Activated T-helper 17 cell treated with anti-CD3 and anti-CD28 coated beads, Interleukin-2, amount 50 U/mL, for 72 hours (primary cell): Measurements from ENCODE around the gene SCRT2. TPM values are rescaled to one million over a fixed set of nuclear protein-coding genes. Genes with fewer than 3 reads are reported as not detected.

ENCODE experiments used
- ATAC-seq: fragments of 150-1000 bp; cut with Tn5 transposase; replicated peaks from 2 replicates; pipeline ENCODE4 v1.10.0; 2021; ENCODE audit warnings: mild to moderate bottlenecking, moderate library complexity
- H3K27ac Mint-ChIP-seq: one replicate; pipeline ENCODE4 v1.8.0; 2022; ENCODE audit warnings: mixed read lengths
- H3K27me3 Mint-ChIP-seq: one replicate; pipeline ENCODE4 v1.8.0; 2022; ENCODE audit warnings: mixed read lengths
- H3K36me3 Mint-ChIP-seq: one replicate; pipeline ENCODE4 v1.8.0; 2022; ENCODE audit warnings: low read depth, mild to moderate bottlenecking, mixed read lengths
- H3K4me1 Mint-ChIP-seq: one replicate; pipeline ENCODE4 v1.8.0; 2022; ENCODE audit warnings: mixed read lengths
- H3K4me3 Mint-ChIP-seq: one replicate; pipeline ENCODE4 v1.8.0; 2022; ENCODE audit warnings: mild to moderate bottlenecking, mixed read lengths
- H3K9me3 Mint-ChIP-seq: one replicate; pipeline ENCODE4 v1.8.0; 2022; ENCODE audit warnings: mixed read lengths
- total RNA-seq, 2 donors: library from RNA; stranded (reverse); gene quantifications; one replicate each; pipeline ENCODE4 v1.2.3, GENCODE V29; 2022

Gene SCRT2
- total RNA-seq, 2 donors from 2014 or later, result not detected

DNA sequence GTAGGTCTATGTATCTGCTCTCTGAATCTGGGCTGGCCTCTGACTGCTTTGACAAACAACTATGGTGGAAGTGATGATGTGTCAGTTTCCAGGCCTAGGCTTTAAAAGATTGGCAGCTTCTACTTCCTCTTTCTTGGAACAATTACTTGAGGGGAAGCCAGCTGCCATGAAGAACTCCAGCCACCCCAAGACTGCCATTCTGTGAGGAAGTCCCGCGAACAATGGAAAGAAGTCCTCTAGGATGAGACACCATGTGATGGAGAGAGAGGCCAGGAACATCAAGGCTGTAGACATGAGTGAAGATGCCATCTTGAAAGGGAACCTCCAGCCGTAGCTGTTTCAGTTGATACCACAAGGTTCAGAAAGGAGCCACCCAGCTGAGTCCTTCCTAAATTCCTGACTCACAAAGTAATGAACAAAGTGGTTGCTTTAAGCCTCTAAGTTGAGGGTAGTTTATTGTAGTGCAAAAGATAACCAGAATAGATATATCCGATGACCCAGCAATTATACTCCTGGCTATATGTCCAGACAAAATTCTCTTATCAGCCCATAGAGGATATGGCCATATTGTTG, 50.2 kb downstream of the SCRT2 start:
- no peak overlapping the region for H3K4me3 Mint-ChIP-seq
- no peak overlapping the region for H3K27ac Mint-ChIP-seq
- ATAC-seq, result no peak
- no peaks in the 10 kb centered on the region for H3K36me3 Mint-ChIP-seq
- no peaks in the 10 kb centered on the region for H3K9me3 Mint-ChIP-seq
- no peaks in the 10 kb centered on the region for H3K4me1 Mint-ChIP-seq
- H3K27me3 Mint-ChIP-seq, result peaks cover 28% of the 10 kb centered on the region

DNA sequence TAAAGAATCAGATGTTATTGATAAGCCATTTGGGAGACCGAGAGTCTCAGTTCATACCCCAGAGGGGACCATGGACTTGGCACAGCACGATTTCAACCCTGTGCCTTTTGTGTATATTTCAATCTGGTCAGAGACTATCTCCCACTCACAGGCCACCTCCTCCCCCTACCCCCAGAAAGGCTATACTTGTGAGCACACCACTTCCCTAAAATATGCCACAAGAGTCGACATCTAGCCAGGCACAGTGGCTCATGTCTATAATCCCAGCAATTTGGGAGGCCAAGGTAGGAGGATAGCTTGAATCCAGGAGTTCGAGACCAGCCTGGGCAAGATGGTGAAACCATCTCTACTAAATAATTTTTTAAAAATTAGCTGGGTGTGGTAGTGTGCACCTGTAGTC, 51.9 kb downstream of the SCRT2 start:
- Mint-ChIP-seq H3K9me3 (no peaks in the 10 kb centered on the region), H3K4me1 (no peaks in the 10 kb centered on the region), H3K36me3 (no peaks in the 10 kb centered on the region), H3K4me3 (no peak overlapping the region), H3K27ac (no peak overlapping the region), H3K27me3 (peaks cover 28% of the 10 kb centered on the region)
- ATAC-seq, result no peak

DNA sequence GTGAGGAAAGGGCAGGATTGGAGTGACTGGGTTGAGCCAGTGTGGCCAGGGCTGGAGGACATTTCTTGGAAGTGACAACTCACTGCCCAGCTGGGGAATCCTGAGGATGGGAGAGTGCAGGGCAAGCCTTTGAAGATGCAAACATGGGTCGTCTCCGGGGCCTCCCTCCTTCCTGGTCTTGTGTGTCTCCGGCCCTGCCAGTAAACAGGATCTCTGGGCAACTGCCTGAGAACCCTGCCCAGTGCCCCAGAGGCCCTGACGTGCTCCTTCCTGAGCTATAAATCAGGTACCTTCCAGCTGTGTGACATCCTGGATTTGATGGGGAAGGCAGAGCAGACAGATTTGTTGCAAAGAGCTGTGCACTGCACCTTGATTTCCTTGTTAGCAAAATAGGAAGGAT, 52.6 kb downstream of the SCRT2 start:
- no peaks in the 10 kb centered on the region for H3K36me3 Mint-ChIP-seq
- no peak overlapping the region for H3K4me3 Mint-ChIP-seq
- no peak for ATAC-seq
- no peaks in the 10 kb centered on the region for H3K4me1 Mint-ChIP-seq
- H3K27ac Mint-ChIP-seq, result no peak overlapping the region
- H3K9me3 Mint-ChIP-seq, result peaks cover 1% of the 10 kb centered on the region
- peaks cover 30% of the 10 kb centered on the region for H3K27me3 Mint-ChIP-seq

DNA sequence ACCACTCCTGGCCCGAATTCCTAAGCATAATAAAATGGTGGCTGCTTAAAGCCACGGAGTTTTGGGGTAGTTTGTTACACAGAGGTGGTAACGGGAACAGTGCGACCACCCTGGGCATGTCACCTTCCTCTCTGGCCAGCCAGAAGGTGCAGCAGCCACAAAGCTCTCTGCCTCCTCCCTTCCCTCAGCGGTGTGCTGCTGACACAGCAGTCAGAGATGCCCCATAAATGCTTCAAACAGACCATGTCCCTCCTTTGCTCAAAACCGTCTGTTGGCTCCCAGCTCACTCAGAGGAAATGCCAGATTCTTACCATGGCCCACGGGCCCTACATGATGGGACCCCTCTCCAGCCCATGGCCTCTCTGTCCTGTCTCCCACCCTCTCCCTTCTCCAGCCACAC, 53.4 kb downstream of the SCRT2 start:
- peaks cover 8% of the 10 kb centered on the region for H3K9me3 Mint-ChIP-seq
- no peak for ATAC-seq
- H3K4me1 Mint-ChIP-seq, result no peaks in the 10 kb centered on the region
- no peaks in the 10 kb centered on the region for H3K36me3 Mint-ChIP-seq
- no peak overlapping the region for H3K4me3 Mint-ChIP-seq
- peaks cover 38% of the 10 kb centered on the region for H3K27me3 Mint-ChIP-seq
- H3K27ac Mint-ChIP-seq, result no peak overlapping the region

DNA sequence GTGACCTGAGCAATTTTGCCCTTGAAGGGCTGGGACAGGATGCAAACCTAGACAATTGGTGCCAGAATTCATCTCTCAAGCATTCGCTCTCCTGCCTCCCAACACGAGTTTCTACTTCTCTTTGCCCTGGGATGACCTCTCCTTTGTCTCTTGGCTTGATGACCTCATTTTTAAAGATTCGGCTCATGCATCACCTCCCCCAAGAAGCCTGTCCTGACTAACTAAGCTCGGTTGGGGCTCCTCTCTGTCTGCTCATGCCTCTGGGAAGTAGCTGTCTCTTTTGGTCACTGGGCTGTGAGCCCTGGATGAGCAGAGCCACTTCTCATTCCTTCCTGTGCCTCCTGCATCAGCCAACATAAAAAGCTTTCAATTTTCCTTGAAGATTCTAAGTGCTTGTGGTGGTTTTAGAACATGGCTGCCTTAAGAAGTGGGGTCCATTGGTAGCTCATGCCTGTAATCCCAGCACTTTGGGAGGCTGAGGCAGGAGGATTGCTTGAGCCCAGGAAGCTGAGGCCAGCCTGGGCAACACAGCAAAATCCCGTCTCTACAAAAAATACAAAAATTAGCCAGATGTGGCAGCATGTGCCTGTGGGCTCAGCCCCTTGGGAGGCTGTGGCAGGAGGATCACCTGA, 54.4 kb downstream of the SCRT2 start:
- peaks cover 8% of the 10 kb centered on the region for H3K9me3 Mint-ChIP-seq
- H3K27me3 Mint-ChIP-seq, result peaks cover 38% of the 10 kb centered on the region
- H3K36me3 Mint-ChIP-seq, result no peaks in the 10 kb centered on the region
- H3K4me3 Mint-ChIP-seq, result no peak overlapping the region
- no peaks in the 10 kb centered on the region for H3K4me1 Mint-ChIP-seq
- H3K27ac Mint-ChIP-seq, result no peak overlapping the region
- ATAC-seq, result no peak

DNA sequence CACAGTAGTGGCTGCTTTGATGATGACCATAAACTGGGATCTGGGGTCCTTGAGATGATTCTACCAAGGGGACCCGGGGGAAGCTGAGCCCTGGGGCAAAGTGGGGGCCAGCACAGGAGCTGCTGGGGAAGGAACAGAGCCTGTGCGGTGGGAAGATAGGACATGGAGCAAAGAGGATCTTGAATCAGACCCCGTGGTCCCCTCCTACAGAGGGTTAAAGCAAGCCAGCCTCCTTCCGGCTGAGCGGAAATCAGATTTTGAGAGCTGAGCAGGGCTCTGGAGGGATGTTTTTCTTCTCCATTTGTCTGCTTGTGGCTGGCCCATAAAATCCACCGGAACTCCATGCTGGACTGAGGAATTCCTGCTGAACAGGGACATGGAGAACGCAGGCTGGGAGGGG, 55.4 kb downstream of the SCRT2 start:
- Mint-ChIP-seq H3K27ac (no peak overlapping the region), H3K4me1 (no peaks in the 10 kb centered on the region), H3K9me3 (peaks cover 8% of the 10 kb centered on the region), H3K27me3 (peaks cover 36% of the 10 kb centered on the region), H3K4me3 (no peak overlapping the region), H3K36me3 (no peaks in the 10 kb centered on the region)
- ATAC-seq, result no peak

DNA sequence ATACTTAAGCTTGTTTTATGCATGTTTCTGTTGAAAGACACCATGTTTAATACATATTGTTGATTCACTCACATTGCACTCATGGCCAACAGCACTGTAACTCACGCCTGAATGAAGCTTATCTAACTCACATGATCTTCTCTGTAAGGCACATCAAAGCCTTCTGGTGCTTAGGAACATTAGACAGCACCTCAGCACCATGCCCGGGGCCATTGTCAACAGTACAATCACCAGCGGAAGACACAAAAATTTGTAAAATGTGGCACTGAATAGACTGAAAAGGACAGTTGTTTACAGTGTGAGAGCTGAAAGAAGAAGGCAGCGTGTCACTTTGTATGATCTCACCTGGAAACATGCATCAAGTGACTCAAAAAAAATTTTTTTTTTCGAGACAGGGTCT, 56.6 kb downstream of the SCRT2 start:
- H3K4me3 Mint-ChIP-seq, result no peak overlapping the region
- H3K4me1 Mint-ChIP-seq, result no peaks in the 10 kb centered on the region
- H3K9me3 Mint-ChIP-seq, result peaks cover 8% of the 10 kb centered on the region
- no peak overlapping the region for H3K27ac Mint-ChIP-seq
- no peak for ATAC-seq
- H3K27me3 Mint-ChIP-seq, result peaks cover 35% of the 10 kb centered on the region
- no peaks in the 10 kb centered on the region for H3K36me3 Mint-ChIP-seq

DNA sequence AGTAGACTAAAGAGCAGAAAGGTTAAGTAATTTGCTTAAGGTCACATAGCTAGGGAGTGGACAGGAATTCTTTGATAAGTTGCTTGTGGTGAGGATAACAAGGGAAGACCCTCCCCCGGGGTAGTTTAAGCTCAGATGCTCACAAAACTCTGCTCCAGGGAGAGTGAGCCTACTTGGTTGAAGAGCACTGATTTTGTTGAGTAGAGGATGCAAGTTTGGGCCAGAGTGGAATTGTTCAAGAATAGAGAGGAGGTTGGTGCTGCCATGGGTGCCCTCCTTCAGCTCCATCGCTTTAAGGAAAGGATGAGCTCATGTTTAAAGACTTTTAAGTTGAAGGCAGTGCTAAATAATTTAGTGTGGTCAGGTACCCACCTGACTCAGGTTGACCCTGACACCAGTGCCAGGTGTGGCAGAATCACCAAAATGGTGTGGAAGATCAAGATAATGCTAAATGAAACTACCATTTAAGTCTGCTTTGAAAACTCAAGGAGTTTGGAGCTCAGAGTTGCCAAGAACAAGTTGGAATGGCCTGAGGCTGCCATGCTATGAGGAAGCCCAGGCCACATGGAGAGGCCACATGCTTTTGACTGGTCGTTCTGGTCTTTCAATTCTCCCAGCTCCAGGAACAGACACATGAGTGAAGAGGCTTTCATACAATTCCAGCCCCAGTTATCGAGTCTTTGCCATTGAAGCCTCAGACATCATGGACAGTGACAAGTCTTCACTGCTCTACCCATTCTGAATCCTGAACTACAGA, 57.5 kb downstream of the SCRT2 start:
- Mint-ChIP-seq H3K27ac (no peak overlapping the region), H3K4me3 (no peak overlapping the region), H3K9me3 (peaks cover 8% of the 10 kb centered on the region), H3K27me3 (peaks cover 42% of the 10 kb centered on the region), H3K36me3 (no peaks in the 10 kb centered on the region), H3K4me1 (no peaks in the 10 kb centered on the region)
- ATAC-seq, result no peak

DNA sequence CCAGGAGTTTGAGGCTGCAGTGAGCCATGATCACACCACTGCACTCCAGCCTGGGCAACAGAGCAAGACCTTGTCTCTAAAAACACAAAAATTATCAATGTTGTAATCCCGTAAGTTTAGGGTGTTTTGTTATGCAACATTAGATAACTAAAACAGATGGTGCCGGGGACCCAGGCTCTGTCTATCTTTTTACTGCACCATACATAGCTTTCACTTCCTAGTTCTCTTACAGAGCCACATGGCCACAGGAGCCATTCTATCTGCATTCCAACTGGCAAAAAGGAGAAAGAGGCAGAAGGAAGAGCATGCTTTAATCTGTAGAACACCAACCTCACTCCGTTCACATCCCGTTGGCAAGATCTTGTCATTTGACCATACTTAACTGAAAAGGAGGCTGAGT, 60.1 kb downstream of the SCRT2 start:
- no peak overlapping the region for H3K4me3 Mint-ChIP-seq
- no peak overlapping the region for H3K27ac Mint-ChIP-seq
- H3K9me3 Mint-ChIP-seq, result peaks cover 8% of the 10 kb centered on the region
- peaks cover 47% of the 10 kb centered on the region for H3K27me3 Mint-ChIP-seq
- no peaks in the 10 kb centered on the region for H3K4me1 Mint-ChIP-seq
- ATAC-seq, result no peak
- H3K36me3 Mint-ChIP-seq, result no peaks in the 10 kb centered on the region

DNA sequence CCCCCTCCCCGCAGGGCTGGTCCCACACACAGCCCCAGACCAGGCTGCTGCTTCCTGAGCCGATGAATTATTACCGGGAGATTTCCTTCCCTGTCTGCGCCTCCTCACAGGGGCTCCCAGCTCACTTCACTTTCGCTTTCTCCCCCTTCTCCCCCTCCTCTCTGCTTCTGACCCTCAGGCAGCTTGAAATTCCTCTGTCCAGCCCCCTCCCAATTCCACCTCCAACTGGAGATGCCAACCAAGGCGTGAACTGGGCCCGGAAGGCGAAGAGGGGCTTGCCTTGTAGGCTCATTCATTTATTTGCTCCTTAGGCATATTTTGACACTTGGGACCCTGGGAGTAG, 63.8 kb downstream of the SCRT2 start:
- Mint-ChIP-seq H3K4me1 (no peaks in the 10 kb centered on the region), H3K36me3 (no peaks in the 10 kb centered on the region), H3K27ac (no peak overlapping the region), H3K9me3 (no peaks in the 10 kb centered on the region), H3K27me3 (peaks cover 43% of the 10 kb centered on the region), H3K4me3 (no peak overlapping the region)
- ATAC-seq, result no peak

Other genes with a start within 250 kb of the SCRT2 start
- gene TBC1D20, start 213.3 kb downstream of the SCRT2 start, total RNA-seq, result 10 to 100 TPM; 20.5 to 21.9 TPM
- gene CSNK2A1, start 132.0 kb downstream of the SCRT2 start, total RNA-seq, result 100 to 1,000 TPM; 141 to 145 TPM
- not detected for gene TCF15, start 65.5 kb downstream of the SCRT2 start, total RNA-seq
- 10 to 100 TPM; 14.6 to 24.6 TPM for gene SRXN1, start 22.6 kb downstream of the SCRT2 start, total RNA-seq
- not detected for gene SLC52A3, start 92.7 kb upstream of the SCRT2 start, total RNA-seq
- 10 to 100 TPM; 17.4 to 20.8 TPM for gene FAM110A, start 157.9 kb upstream of the SCRT2 start, total RNA-seq
- gene ANGPT4, start 240.5 kb upstream of the SCRT2 start, total RNA-seq, result under 1 TPM in 1 of 2 donors, not detected in 1; 0.06 TPM